NCI-H748 treated with DMSO at 0.1 percent for 48 hours (cell line): ENCODE results near the gene TFF1.

Experiments used
- DNase-seq: peaks from one replicate; lab custom pipeline; 2025; lab: John Stamatoyannopoulos, UW

Gene TFF1

GRCh38 chr21:42343963-42344510 lies 22.3 kb downstream of the TFF1 start:
- DNase-seq = no peak

GRCh38 chr21:42343556-42343955 lies 22.8 kb downstream of the TFF1 start:
- no peak for DNase-seq

- DNase-seq = no peak
Measured at GRCh38 chr21:42343101-42343500, 23.2 kb downstream of the TFF1 start.

- no peak for DNase-seq
Measured at GRCh38 chr21:42341776-42342542, 24.4 kb downstream of the TFF1 start.

- no peak for DNase-seq
Measured at GRCh38 chr21:42340187-42341050, 25.9 kb downstream of the TFF1 start.

GRCh38 chr21:42338729-42339715 lies 27.3 kb downstream of the TFF1 start:
- no peak for DNase-seq

GRCh38 chr21:42337830-42338728 lies 28.3 kb downstream of the TFF1 start:
- peak; percentile 85 for DNase-seq

- no peak for DNase-seq
Measured at GRCh38 chr21:42337276-42337675, 29.1 kb downstream of the TFF1 start.

GRCh38 chr21:42336054-42336453 lies 30.3 kb downstream of the TFF1 start:
- DNase-seq = no peak

GRCh38 chr21:42332557-42333317 lies 33.6 kb downstream of the TFF1 start:
- DNase-seq = no peak

GRCh38 chr21:42331660-42332059 lies 34.7 kb downstream of the TFF1 start:
- DNase-seq = no peak

GRCh38 chr21:42330380-42331371 lies 35.7 kb downstream of the TFF1 start:
- no peak for DNase-seq

- no peak for DNase-seq
Measured at GRCh38 chr21:42324896-42325295, 41.4 kb downstream of the TFF1 start.

GRCh38 chr21:42321845-42322244 lies 44.5 kb downstream of the TFF1 start:
- DNase-seq = no peak

- DNase-seq = no peak
Measured at GRCh38 chr21:42321231-42321630, 45.1 kb downstream of the TFF1 start.

GRCh38 chr21:42320791-42321190 lies 45.5 kb downstream of the TFF1 start:
- no peak for DNase-seq

GRCh38 chr21:42319851-42320572 lies 46.3 kb downstream of the TFF1 start:
- DNase-seq = no peak

GRCh38 chr21:42319376-42319775 lies 47.0 kb downstream of the TFF1 start:
- no peak for DNase-seq
